ENCODE measurements around the gene HOXB3. TPM values are rescaled to one million over a fixed set of nuclear protein-coding genes. Genes with fewer than 3 reads are reported as not detected.

The HOXB3 gene
- total RNA-seq, 2 donors from 2014 or later = 9.0 to 15.4 TPM

DNA sequence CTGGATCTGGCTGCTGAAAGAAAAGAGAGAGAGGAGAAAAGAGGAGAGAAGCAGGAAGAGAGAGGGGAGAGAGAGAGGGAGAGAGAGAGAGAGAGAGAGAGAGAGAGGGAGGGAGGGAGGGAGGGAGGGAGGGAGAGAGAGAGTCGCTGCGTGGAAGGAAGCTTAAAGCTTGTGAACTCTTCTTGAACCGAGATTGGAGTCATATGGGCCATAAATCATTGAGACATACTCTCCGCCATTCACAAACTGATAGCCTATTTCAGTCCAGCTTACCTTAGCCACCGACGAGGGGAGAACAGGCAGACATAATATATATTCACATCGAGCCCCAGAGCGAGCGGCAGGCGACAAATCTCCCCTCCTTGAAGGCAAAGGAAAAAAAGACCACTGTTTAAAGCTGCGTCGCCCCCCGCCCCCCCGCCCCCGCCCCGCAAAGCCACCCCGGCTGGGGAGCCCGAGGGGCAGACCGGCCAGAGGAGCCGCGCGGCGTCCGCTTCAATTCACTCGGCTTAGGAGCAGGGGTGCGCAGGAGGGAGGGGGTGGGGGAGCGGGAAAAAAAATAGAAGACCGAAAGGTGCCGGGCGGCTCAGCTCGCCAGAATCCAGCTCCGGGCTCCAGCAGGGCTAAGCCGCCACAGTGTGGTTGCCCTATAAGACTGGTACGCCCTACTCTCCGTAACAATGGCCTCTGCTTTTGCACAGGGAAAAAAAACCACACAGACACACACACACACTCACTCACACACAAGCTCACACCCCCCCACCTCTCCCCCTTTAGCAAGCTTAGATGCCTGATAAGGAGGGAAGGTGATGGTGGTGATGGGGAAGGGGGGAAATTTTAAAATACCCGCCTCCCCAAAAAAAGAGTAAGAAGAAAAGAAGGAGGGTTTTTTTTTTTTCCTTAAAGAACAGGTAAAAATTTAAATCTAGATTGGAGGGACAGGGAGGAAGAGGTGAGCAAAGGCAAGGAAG lies 34.5 kb downstream of the HOXB3 start:
- DNase-seq (ENCODE audit: low spot score) (no peak), ATAC-seq (peak; percentile 60 to 64)
- no peaks in the 10 kb centered on the region for H3K36me3 Mint-ChIP-seq
- peak overlapping the region; percentile 90 for H3K4me3 Mint-ChIP-seq
- no peaks in the 10 kb centered on the region for H3K9me3 Mint-ChIP-seq
- peak overlapping the region; percentile 61 to 93 for H3K27ac Mint-ChIP-seq
- H3K27me3 Mint-ChIP-seq = peaks cover 0 to 4% of the 10 kb centered on the region in 2 donors
- peaks cover 8 to 21% of the 10 kb centered on the region in 2 donors for H3K4me1 Mint-ChIP-seq (ENCODE audit: low read depth in 2 of 2)

DNA sequence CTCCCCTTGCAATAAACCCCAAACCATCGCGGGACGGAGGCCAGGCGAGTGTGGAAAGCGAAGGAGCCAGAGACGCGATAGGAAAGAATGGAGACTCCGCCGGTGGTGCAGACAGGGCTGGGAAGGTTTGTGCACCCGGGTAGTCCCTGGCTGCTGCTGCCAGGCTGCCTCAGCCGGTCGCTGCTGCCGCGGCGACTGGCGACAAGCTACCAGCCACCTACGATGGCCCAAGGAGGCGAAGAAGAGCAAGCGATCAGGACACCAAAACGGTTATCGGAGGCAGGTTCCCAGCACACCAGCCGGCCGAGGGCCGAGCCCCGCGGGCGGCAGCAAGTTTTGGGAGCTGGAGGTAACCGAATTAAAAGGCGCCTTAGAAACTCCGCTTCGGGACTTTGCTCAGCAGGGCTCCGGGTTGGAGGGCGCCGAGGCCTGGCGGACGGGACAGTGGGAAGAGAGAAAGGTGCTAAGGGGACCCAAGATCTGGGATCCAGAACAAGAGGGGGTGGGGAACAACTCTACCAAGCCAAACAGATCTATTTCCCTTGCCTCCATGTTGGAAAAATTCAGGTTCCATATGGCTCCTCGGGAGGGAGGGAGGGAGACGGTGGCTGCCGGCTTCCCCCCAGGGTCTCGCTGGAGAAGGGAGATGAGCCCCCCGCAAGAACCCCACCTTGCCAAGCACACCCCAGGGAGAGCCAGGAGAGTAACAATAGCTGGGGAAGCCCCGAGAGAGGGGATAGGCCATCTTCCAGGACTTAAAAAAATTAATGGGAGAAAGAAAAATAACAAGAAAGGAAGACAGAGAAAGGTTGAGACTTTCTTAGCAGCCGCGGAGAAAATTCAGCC lies 35.4 kb downstream of the HOXB3 start:
- no peak for ATAC-seq
- Mint-ChIP-seq H3K27ac (peak overlapping the region; percentile 61 to 93), H3K27me3 (peaks cover 0 to 4% of the 10 kb centered on the region in 2 donors), H3K4me3 (peak overlapping the region; percentile 90), H3K4me1 (ENCODE audit: low read depth in 2 of 2) (peaks cover 8 to 18% of the 10 kb centered on the region in 2 donors), H3K9me3 (no peaks in the 10 kb centered on the region), H3K36me3 (no peaks in the 10 kb centered on the region)
- DNase-seq (ENCODE audit: low spot score) = no peak

DNA sequence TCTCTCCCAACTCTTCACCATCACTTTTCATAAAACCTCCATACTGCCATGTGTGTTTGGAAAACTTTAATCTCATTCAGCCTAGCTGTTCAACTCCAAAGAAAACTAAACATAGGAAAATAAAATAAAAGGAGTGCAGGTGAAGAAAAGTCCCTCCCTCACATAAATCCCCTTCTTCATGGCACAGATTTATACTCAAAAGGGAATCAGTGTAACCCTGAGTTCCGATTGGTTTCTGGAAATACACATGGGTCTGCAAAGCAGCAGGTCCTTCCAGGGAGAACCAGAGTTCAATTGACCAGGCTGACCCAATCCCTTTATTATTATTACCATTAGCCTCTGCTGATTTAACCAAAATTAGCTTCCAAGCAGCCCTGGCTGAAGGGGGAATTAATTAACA lies 36.2 kb downstream of the HOXB3 start:
- H3K27me3 Mint-ChIP-seq = peaks cover 0 to 4% of the 10 kb centered on the region in 2 donors
- H3K4me1 Mint-ChIP-seq (ENCODE audit: low read depth in 2 of 2) = peaks cover 8 to 18% of the 10 kb centered on the region in 2 donors
- ATAC-seq = no peak
- no peaks in the 10 kb centered on the region for H3K36me3 Mint-ChIP-seq
- peak overlapping the region in 1 of 2 donors; percentile 93 for H3K27ac Mint-ChIP-seq
- H3K9me3 Mint-ChIP-seq = no peaks in the 10 kb centered on the region
- no peak for DNase-seq (ENCODE audit: low spot score)
- no peak overlapping the region for H3K4me3 Mint-ChIP-seq

DNA sequence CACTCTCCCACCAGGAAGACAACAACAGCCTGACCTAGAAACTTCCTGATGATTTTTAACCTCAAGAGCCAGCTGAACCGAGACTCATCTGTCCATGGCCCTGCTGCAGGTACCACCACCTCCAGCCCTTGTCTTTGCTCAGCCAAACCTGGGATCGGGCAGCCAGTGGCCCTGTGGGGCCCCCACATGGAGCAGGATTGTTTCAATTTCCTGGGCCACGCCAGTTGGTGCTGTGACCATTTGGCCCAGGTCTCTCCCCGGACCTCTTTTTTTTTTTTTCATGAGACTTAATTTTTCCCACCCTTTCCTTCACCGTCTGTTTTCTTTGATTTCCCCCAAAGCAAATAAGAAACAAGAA lies 36.9 kb downstream of the HOXB3 start:
- Mint-ChIP-seq H3K9me3 (no peaks in the 10 kb centered on the region), H3K27ac (no peak overlapping the region), H3K4me3 (no peak overlapping the region), H3K27me3 (peaks cover 0 to 4% of the 10 kb centered on the region in 2 donors), H3K36me3 (no peaks in the 10 kb centered on the region), H3K4me1 (ENCODE audit: low read depth in 2 of 2) (peaks cover 11 to 23% of the 10 kb centered on the region in 2 donors)
- DNase-seq (ENCODE audit: low spot score) (no peak), ATAC-seq (no peak)

DNA sequence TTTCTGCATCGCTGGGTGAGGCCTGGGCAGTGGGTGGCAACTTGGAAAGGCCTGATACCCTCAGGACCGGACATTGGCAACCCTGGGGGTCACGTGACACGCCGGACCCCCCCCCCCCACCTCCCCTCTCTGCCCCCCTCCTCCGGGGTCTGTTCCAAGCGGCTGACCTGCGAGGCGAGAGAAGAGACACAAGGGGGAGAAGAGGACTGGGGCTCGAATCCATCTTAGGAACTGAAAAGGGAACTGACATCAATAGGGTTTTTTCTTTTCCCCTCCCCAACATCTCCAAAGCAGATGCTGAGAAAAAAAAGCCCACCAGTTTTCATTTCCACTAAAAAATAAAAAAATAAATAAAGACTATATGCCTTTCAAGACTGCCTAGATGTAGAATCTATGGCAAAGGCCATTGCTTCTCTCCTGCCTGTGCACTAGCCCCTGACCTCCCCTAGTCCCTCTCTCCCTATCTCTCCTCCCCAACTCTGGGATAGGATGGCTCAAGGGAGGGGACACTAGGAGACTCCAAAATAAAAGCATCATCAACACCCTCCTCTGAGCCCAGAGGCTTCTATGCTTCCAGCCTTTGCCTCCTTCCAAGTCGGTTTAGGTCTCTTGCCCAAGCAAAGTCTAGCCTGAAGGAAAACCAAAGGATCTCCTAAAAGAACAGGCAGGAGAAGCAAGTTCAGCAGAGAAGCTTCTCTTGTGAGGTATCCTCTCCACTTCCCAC lies 37.4 kb downstream of the HOXB3 start:
- Mint-ChIP-seq H3K4me1 (ENCODE audit: low read depth in 2 of 2) (peaks cover 16 to 29% of the 10 kb centered on the region in 2 donors), H3K27ac (no peak overlapping the region), H3K9me3 (no peaks in the 10 kb centered on the region), H3K36me3 (no peaks in the 10 kb centered on the region), H3K27me3 (peaks cover 0 to 4% of the 10 kb centered on the region in 2 donors), H3K4me3 (no peak overlapping the region)
- DNase-seq (ENCODE audit: low spot score) (no peak), ATAC-seq (no peak)

DNA sequence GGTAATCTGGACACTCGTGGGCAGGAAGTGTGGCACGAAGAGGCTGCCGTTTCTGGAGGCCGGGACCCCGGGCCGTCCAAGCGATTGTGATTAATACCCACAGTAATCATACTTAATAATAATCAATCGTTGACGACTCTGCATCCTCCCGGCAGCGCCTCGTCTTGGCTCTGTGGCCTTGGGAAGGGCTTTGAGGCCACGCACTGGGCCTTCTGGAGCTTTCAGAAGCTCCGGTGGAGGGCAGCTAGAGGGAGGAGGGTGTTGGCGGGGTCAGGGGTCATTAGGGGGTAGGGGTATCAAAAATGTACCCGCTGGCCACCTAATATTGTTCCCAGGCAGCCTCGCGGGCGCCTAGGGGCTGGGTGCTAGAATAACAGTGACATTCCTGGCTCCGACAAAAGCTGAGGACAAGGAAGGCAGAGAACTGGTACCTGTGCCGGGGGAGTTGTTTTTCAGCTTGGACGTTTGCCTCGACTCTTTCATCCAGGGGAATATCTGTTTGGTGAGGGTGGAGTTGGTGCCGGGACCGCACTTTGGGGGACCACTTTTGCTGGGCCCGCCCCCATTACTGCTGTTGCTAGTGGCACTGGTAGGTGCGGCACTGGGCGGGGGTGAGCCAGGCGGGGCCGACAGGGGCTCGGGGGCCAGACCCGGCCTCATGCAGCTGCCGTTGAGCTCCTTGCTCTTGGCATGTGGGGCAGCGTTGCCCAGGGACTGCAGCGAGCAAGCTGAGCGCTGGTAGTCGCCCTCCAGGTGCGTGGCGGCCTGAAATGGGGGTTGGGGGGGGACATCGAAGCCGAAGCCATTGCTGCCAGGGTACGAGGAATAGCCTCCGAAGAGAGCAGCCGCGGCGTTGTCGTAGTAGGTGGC lies 38.2 kb downstream of the HOXB3 start:
- H3K27me3 Mint-ChIP-seq = peaks cover 0 to 4% of the 10 kb centered on the region in 2 donors
- H3K9me3 Mint-ChIP-seq = no peaks in the 10 kb centered on the region
- no peak overlapping the region for H3K4me3 Mint-ChIP-seq
- no peak for DNase-seq (ENCODE audit: low spot score)
- no peak for ATAC-seq
- H3K36me3 Mint-ChIP-seq = no peaks in the 10 kb centered on the region
- H3K4me1 Mint-ChIP-seq (ENCODE audit: low read depth in 2 of 2) = peaks cover 24 to 33% of the 10 kb centered on the region in 2 donors
- no peak overlapping the region for H3K27ac Mint-ChIP-seq

DNA sequence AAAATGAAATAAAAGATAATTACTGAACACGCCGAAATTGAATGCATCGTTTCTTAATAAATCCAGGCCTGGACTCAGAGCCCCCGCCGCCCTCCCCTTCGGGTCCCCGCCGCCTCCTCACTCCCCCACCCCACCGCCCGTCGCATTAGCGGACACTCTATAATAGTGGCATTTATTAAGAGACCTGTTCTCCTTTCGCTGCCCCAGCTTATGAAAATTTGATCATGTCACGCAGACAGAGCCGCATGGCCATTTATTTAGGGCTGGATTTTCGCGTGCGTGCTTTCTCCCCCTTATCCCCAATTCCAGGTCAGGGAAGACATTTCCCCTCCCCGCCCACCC lies 38.9 kb downstream of the HOXB3 start:
- no peak for ATAC-seq
- Mint-ChIP-seq H3K36me3 (no peaks in the 10 kb centered on the region), H3K27ac (no peak overlapping the region), H3K4me3 (no peak overlapping the region), H3K4me1 (ENCODE audit: low read depth in 2 of 2) (peaks cover 31 to 32% of the 10 kb centered on the region in 2 donors), H3K9me3 (no peaks in the 10 kb centered on the region), H3K27me3 (peaks cover 0 to 4% of the 10 kb centered on the region in 2 donors)
- DNase-seq (ENCODE audit: low spot score) = no peak

DNA sequence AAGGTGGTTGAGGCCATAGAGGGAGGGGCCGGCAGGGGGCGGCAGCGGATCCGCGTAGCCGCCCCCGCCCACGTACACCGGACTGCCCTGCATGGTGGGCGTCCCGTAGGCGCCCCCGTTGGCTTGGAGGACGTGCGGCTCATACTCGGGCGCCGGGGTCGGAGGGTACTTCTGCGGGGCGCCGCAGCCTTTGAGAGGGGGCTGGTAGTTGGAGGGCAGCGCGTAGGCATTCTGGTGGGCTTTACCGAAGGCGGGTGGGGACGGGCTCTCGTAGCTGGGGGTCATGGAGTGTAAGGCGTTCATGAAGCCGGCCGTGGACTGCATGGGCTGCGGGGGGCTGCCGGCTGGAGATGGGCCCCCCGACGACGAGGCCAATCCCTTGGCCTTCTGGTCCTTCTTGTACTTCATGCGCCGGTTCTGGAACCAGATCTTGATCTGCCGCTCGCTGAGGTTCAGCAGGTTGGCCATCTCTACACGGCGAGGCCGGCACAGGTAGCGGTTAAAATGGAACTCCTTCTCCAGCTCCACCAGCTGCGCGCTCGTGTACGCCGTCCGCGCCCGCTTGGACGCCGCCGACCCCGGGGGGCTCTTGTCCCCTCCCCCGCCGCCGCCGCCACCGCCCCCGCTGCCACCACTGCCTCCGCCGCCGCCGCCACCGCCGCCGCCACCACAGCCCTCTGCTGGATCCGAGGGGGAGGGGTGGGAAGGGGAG lies 39.4 kb downstream of the HOXB3 start:
- Mint-ChIP-seq H3K27me3 (peaks cover 0 to 4% of the 10 kb centered on the region in 2 donors), H3K27ac (no peak overlapping the region)
- ATAC-seq = no peak

DNA sequence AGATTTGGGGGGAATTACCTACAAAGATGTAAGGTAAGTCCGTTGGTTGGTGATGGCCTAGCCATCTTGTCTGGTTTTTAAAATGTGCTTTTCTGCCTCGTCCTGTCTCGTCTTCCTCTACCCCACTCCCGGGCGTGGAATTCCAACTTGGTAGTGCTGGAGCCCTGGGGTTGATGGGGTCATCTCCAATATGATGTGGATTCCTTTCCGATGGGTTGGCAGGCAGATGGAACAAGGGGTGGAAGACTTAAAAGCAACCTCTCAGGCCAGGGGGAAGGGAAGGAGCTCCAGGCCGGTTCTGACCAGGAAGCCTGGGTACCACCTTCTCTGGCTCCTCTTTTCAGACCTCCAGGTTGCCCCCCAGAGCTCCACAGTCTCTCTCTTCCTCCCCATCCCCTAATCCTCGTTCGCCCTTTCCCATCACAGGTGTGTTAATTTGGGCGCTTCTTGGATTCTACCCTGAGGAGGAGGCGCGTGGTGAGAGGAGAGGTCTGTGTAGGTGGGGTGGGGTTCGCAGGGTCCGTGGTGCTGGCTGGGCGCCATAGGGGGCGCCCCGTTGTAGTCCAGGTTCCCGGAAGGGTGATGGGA lies 40.0 kb downstream of the HOXB3 start:
- peaks cover 32 to 36% of the 10 kb centered on the region in 2 donors for H3K4me1 Mint-ChIP-seq (ENCODE audit: low read depth in 2 of 2)
- H3K27me3 Mint-ChIP-seq = peaks cover 0 to under 1% of the 10 kb centered on the region in 2 donors
- H3K27ac Mint-ChIP-seq = no peak overlapping the region
- DNase-seq (ENCODE audit: low spot score) = no peak
- H3K36me3 Mint-ChIP-seq = no peaks in the 10 kb centered on the region
- H3K4me3 Mint-ChIP-seq = no peak overlapping the region
- ATAC-seq = no peak
- H3K9me3 Mint-ChIP-seq = no peaks in the 10 kb centered on the region

More for the DNA sequence above, 39.4 kb downstream of the HOXB3 start:
- H3K36me3 Mint-ChIP-seq = no peaks in the 10 kb centered on the region
- no peak overlapping the region for H3K4me3 Mint-ChIP-seq
- no peak for DNase-seq (ENCODE audit: low spot score)
- H3K4me1 Mint-ChIP-seq (ENCODE audit: low read depth in 2 of 2) = peaks cover 32 to 36% of the 10 kb centered on the region in 2 donors
- H3K9me3 Mint-ChIP-seq = no peaks in the 10 kb centered on the region

DNA sequence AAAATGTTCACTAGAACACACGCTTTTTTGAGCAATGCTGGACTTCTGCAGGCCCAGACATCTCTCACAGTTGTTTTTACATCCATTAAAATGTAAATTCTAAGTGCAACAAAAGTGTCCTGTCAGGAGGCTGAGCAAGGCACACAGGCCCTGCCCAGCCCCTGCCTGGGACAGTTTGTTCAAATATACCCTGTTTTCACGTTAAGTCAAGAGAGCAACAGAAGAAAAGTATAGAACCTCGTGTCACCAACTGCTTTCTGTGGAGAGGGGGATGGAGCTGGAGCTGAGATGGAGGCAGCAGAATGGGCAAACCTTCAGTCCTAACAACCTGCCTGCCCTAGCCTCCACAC lies 40.8 kb downstream of the HOXB3 start:
- Mint-ChIP-seq H3K36me3 (no peaks in the 10 kb centered on the region), H3K27ac (no peak overlapping the region), H3K4me3 (no peak overlapping the region), H3K4me1 (ENCODE audit: low read depth in 2 of 2) (peaks cover 31 to 34% of the 10 kb centered on the region in 2 donors), H3K27me3 (no peaks in the 10 kb centered on the region), H3K9me3 (no peaks in the 10 kb centered on the region)
- DNase-seq (ENCODE audit: low spot score) = no peak
- no peak for ATAC-seq

DNA sequence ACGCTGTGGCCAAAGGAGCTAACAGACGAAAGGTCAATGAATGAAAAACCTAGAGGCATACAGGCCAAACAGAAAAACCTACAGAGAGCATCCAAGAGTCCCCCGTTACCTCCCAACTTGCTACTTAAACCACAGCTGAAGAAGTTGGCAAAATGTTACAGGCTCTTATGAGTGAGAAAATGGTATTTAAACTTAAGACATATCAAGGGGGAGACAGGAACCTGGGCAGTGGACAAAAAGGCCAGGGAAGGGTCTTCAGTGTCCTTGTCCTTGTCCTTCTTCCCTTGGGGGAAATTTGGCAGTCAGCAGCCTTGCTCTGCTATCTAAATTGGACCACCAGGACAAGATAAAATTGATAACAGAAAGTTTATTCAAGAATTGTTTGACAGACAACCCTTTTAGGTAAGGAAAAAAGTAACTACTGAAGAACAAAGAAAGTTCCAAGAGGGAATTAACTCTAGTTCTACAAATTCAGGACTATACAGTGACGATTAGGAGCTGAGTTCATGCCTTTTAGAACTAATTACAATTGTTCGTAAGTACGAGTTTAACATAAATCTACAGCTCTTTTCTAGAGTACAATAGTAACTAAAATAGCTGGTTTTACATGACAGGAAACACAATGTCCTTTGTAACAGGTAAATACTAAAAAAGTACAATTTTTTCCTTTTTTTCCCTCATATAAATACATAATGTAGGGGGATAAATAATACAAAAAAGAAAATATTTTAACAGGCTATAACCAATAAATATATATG lies 41.3 kb downstream of the HOXB3 start:
- H3K27ac Mint-ChIP-seq = peak overlapping the region; percentile 62 to 100
- ATAC-seq (no peak), DNase-seq (ENCODE audit: low spot score) (no peak)
- H3K9me3 Mint-ChIP-seq = no peaks in the 10 kb centered on the region
- no peaks in the 10 kb centered on the region for H3K36me3 Mint-ChIP-seq
- peaks cover 35 to 40% of the 10 kb centered on the region in 2 donors for H3K4me1 Mint-ChIP-seq (ENCODE audit: low read depth in 2 of 2)
- H3K4me3 Mint-ChIP-seq = peak overlapping the region; percentile 94
- no peaks in the 10 kb centered on the region for H3K27me3 Mint-ChIP-seq
